RWPE1 (cell line): ENCODE measurements around the gene PLD5.
"Not testable (repeated sequence)": the region's sequence is repeated elsewhere in the genome, so short reads cannot be mapped to it uniquely, and the experiment has no call there.

Experiments
- CTCF ChIA-PET: fragments of 350-600 bp; sonication (Branson Sonifier 250); formaldehyde crosslinking; extraction: SDS; loops from one replicate; lab custom pipeline; 2021; lab: Yijun Ruan, JAX
- POLR2A ChIA-PET: fragments of 400-600 bp; formaldehyde crosslinking; extraction: SDS; loops from one replicate; lab custom pipeline; 2020; ENCODE audit warnings: antibody characterized with exemption; ENCODE audit not compliant: low non-redundant PET; lab: Yijun Ruan, JAX
- DNase-seq: peaks from one replicate; pipeline ENCODE4 v3.0.0; 2012; ENCODE audit warnings: low spot score
- H3K27ac ChIP-seq: fragments of 450-650 bp; 2 replicates; pipeline ENCODE4 v1.5.1; 2017
- TF ChIP-seq, protein P1 (sequence below): fragments of 450-650 bp; conservative IDR thresholded peaks from 2 replicates; pipeline ENCODE4 v1.5.1; 2017; ENCODE audit warnings: low read depth, mild to moderate bottlenecking

Gene PLD5

GRCh38 chr1:242216368-242216767 lies 308.1 kb downstream of the PLD5 start:
- H3K27ac ChIP-seq, result no peak overlapping the region
- no peak for DNase-seq
- TF ChIP-seq, protein P1, sequence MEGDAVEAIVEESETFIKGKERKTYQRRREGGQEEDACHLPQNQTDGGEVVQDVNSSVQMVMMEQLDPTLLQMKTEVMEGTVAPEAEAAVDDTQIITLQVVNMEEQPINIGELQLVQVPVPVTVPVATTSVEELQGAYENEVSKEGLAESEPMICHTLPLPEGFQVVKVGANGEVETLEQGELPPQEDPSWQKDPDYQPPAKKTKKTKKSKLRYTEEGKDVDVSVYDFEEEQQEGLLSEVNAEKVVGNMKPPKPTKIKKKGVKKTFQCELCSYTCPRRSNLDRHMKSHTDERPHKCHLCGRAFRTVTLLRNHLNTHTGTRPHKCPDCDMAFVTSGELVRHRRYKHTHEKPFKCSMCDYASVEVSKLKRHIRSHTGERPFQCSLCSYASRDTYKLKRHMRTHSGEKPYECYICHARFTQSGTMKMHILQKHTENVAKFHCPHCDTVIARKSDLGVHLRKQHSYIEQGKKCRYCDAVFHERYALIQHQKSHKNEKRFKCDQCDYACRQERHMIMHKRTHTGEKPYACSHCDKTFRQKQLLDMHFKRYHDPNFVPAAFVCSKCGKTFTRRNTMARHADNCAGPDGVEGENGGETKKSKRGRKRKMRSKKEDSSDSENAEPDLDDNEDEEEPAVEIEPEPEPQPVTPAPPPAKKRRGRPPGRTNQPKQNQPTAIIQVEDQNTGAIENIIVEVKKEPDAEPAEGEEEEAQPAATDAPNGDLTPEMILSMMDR, result no peak
- ChIA-PET CTCF (no interaction called here), POLR2A (no interaction called here)

DNA sequence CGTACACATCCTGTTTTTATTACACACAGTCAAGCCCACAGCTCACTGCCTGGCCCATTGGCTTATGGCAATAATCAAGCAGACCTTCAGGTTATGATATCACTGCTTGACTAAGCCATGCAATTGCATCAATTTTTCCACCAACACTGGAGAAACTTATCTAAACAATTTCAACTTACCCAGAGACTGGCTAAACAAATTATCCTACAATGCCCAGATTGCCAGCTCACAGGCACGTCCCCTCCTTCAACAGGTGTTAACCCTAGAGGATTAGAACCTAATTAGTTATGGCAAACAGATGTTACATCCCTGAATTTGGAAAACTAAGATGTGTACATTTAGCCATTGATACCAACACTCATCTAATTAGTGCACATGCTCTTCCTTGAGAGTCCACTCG lies 310.0 kb downstream of the PLD5 start:
- POLR2A ChIA-PET, DNase-seq, CTCF ChIA-PET, H3K27ac ChIP-seq: not testable (repeated sequence)

- POLR2A ChIA-PET, H3K27ac ChIP-seq, DNase-seq, CTCF ChIA-PET: not testable (repeated sequence)
Measured at GRCh38 chr1:242212961-242213360, 311.5 kb downstream of the PLD5 start.

- TF ChIP-seq, protein P1, result no peak
- ChIA-PET CTCF (no interaction called here), POLR2A (no interaction called here)
- no peak for DNase-seq
- no peak overlapping the region for H3K27ac ChIP-seq
Measured at GRCh38 chr1:242212401-242212800, 312.1 kb downstream of the PLD5 start.

DNA sequence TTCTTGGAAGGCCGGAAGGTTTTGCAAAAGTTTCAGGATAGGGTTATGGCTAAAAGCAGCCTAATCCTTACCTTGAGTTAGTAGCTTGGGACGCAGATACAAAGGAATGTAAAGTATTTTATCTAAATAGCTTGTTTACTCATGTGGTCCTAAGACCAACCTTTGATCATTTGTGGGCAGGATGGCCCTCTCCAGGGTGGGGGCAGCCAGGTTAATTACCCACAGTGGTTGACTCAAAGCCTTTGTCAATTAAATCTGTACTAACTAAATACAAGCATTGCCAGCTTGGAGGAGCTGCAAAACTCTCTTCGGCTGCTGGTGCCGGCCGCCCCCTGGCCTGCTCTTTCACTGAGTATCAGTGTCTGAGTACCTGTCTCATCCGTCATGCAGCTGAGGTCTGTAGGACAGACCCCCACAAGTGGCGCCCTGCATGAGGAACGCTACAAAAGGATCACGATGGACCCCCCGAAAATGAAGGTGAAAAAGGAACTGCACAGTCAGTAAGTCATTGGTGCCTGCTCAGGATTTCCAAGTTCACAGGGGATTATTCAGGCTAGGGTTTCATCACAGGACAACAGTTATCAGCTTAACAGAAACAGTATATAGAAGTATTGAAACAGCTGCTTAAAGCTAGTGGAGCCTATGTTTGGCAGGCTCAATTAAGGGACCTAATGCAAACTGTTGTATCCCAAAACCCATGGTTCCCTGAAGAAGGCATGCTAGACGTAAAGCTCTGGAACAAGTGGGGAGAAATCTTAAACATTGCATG lies 313.1 kb downstream of the PLD5 start:
- POLR2A ChIA-PET, result no interaction called here
- DNase-seq, result no peak
- CTCF ChIA-PET, result interaction anchor here (0.7 kb wide), 1 partner anchor 577 kb away, joined by 3 read pairs; no protein-coding TSS in a partner anchor
- no peak overlapping the region for H3K27ac ChIP-seq
- TF ChIP-seq, protein P1, result no peak

GRCh38 chr1:242210316-242210715 lies 314.2 kb downstream of the PLD5 start:
- POLR2A ChIA-PET, result not testable (repeated sequence)

GRCh38 chr1:242209063-242209462 lies 315.4 kb downstream of the PLD5 start:
- no peak overlapping the region for H3K27ac ChIP-seq
- TF ChIP-seq, protein P1, result no peak
- POLR2A ChIA-PET, result no interaction called here
- CTCF ChIA-PET, result no interaction called here
- DNase-seq, result no peak

More at GRCh38 chr1:242210316-242210715, 314.2 kb downstream of the PLD5 start:
- CTCF ChIA-PET, DNase-seq, H3K27ac ChIP-seq: not testable (repeated sequence)

GRCh38 chr1:242208021-242208420 lies 316.5 kb downstream of the PLD5 start:
- no peak for DNase-seq
- ChIA-PET POLR2A (no interaction called here), CTCF (no interaction called here)
- no peak overlapping the region for H3K27ac ChIP-seq
- TF ChIP-seq, protein P1, result no peak
